Left ventricle myocardium inferior (tissue), 1 donor: Measurements from ENCODE around the gene RAB1B. TPM values are rescaled to one million over a fixed set of nuclear protein-coding genes. Genes with fewer than 3 reads are reported as not detected.

ENCODE experiments used
- DNase-seq: peaks from one replicate; pipeline ENCODE4 v3.0.0-alpha.2; 2020
- H3K27ac ChIP-seq: fragments of 200-600 bp; replicated peaks from 2 replicates; pipeline ENCODE4 v1.8.0; 2021
- H3K27me3 ChIP-seq: fragments of 200-600 bp; 2 replicates; pipeline ENCODE4 v1.8.0; 2021; ENCODE audit warnings: low read depth
- H3K36me3 ChIP-seq: fragments of 200-600 bp; 2 replicates; pipeline ENCODE4 v1.8.0; 2021
- H3K4me1 ChIP-seq: fragments of 200-600 bp; 2 replicates; pipeline ENCODE4 v1.8.0; 2021
- H3K4me3 ChIP-seq: fragments of 200-600 bp; 2 replicates; pipeline ENCODE4 v1.8.0; 2021; ENCODE audit warnings: mild to moderate bottlenecking, moderate library complexity
- H3K9me3 ChIP-seq: fragments of 200-600 bp; replicated peaks from 2 replicates; pipeline ENCODE4 v1.8.0; 2021
- CTCF ChIP-seq: fragments of 200-600 bp; IDR thresholded peaks from 2 replicates; pipeline ENCODE4 v1.8.0; 2021; ENCODE audit warnings: antibody characterized with exemption, mild to moderate bottlenecking, borderline replicate concordance
- intact Hi-C: fragments of 100-400 bp; cut with micrococcal nuclease; formaldehyde crosslinking; loops from one replicate; pipeline ENCODE4 v1.11.0; 2022
- total RNA-seq: library from RNA; stranded (reverse); fragmentation: NEBNext Ultra II Directional; extraction: Animal tissue kit (Norgen Biotek cat#: 25700); gene quantifications from one replicate; pipeline ENCODE4 v1.2.1, GENCODE V29; 2021
- donor health status: DM: no; HTN: yes; CAD: no; lungs with severe emphysema.

The RAB1B gene
- total RNA-seq, 1 donor from 2014 or later = 116 TPM

- TF ChIP-seq CTCF = no peak
- intact Hi-C loops = no loop called here
- Histone ChIP-seq H3K36me3 (peaks cover 4% of the 10 kb centered on the region), H3K27me3 (peaks cover 11% of the 10 kb centered on the region), H3K4me3 (no peak overlapping the region), H3K4me1 (peaks cover 45% of the 10 kb centered on the region), H3K9me3 (no peaks in the 10 kb centered on the region), H3K27ac (no peak overlapping the region)
- no peak for DNase-seq
These were observed 15.1 kb downstream of the RAB1B start for GRCh38 chr11:66283461-66284105.

- TF ChIP-seq CTCF = no peak
- Histone ChIP-seq H3K4me3 (no peak overlapping the region), H3K36me3 (peaks cover 4% of the 10 kb centered on the region), H3K27ac (no peak overlapping the region), H3K27me3 (peaks cover 9% of the 10 kb centered on the region), H3K9me3 (no peaks in the 10 kb centered on the region), H3K4me1 (peaks cover 49% of the 10 kb centered on the region)
- intact Hi-C loops = no loop called here
- DNase-seq = no peak
These were observed 16.2 kb downstream of the RAB1B start for GRCh38 chr11:66284526-66285078.

GRCh38 chr11:66285250-66285947 is 17.0 kb downstream of the RAB1B start:
- TF ChIP-seq CTCF = no peak
- no peak overlapping the region for H3K27ac ChIP-seq
- intact Hi-C loops = no loop called here

GRCh38 chr11:66286699-66287098 is 18.3 kb downstream of the RAB1B start:
- Histone ChIP-seq H3K4me3 (no peak overlapping the region), H3K27me3 (peaks cover 13% of the 10 kb centered on the region), H3K9me3 (no peaks in the 10 kb centered on the region), H3K4me1 (peaks cover 57% of the 10 kb centered on the region), H3K27ac (no peak overlapping the region), H3K36me3 (peaks cover 4% of the 10 kb centered on the region)
- no peak for TF ChIP-seq CTCF
- DNase-seq = no peak
- intact Hi-C loops = no loop called here

More at GRCh38 chr11:66285250-66285947, 17.0 kb downstream of the RAB1B start:
- Histone ChIP-seq H3K27me3 (peaks cover 3% of the 10 kb centered on the region), H3K36me3 (peaks cover 4% of the 10 kb centered on the region), H3K9me3 (no peaks in the 10 kb centered on the region), H3K4me3 (no peak overlapping the region), H3K4me1 (peaks cover 57% of the 10 kb centered on the region)
- DNase-seq = no peak

- Histone ChIP-seq H3K27ac (no peak overlapping the region), H3K27me3 (peaks cover 20% of the 10 kb centered on the region), H3K4me3 (peak overlapping the region; percentile 92), H3K4me1 (peaks cover 56% of the 10 kb centered on the region), H3K9me3 (no peaks in the 10 kb centered on the region), H3K36me3 (peaks cover 4% of the 10 kb centered on the region)
- TF ChIP-seq CTCF = no peak
- DNase-seq = no peak
- intact Hi-C loops = no loop called here
These were observed 18.9 kb downstream of the RAB1B start for GRCh38 chr11:66287211-66287888.
